MG63 (cell line): ENCODE results near the gene ADGRG1. TPM values are rescaled to one million over a fixed set of nuclear protein-coding genes. Genes with fewer than 3 reads are reported as not detected.

Experiments
- DNase-seq: peaks from one replicate; pipeline ENCODE4 v3.0.0-alpha.2; 2020
- H3K27me3 ChIP-seq: fragments of 250-450 bp; sonication (Bioruptor Pico); 2 replicates; pipeline ENCODE4 v1.5.1; 2020; ENCODE audit warnings: mild to moderate bottlenecking, moderate library complexity
- H3K36me3 ChIP-seq: fragments of 250-450 bp; sonication (Bioruptor Pico); 2 replicates; pipeline ENCODE4 v1.5.1; 2020; ENCODE audit warnings: mild to moderate bottlenecking, moderate library complexity
- H3K4me3 ChIP-seq: fragments of 250-450 bp; sonication (Bioruptor Pico); 2 replicates; pipeline ENCODE4 v1.5.1; 2020; ENCODE audit warnings: mild to moderate bottlenecking, moderate library complexity
- H3K9me3 ChIP-seq: fragments of 250-450 bp; sonication (Bioruptor Pico); 2 replicates; pipeline ENCODE4 v1.5.1; 2020; ENCODE audit warnings: mild to moderate bottlenecking, moderate library complexity
- total RNA-seq: library from RNA; depleted of rRNA; stranded (reverse); fragments of >200 nt; shearing (Covaris generic); gene quantifications from 2 replicates; pipeline ENCODE4 v1.2.3, GENCODE V29; 2014; ENCODE audit warnings: low replicate concordance

ADGRG1 gene
- total RNA-seq, 1 experiment from 2014 or later = 1.6 TPM

DNA sequence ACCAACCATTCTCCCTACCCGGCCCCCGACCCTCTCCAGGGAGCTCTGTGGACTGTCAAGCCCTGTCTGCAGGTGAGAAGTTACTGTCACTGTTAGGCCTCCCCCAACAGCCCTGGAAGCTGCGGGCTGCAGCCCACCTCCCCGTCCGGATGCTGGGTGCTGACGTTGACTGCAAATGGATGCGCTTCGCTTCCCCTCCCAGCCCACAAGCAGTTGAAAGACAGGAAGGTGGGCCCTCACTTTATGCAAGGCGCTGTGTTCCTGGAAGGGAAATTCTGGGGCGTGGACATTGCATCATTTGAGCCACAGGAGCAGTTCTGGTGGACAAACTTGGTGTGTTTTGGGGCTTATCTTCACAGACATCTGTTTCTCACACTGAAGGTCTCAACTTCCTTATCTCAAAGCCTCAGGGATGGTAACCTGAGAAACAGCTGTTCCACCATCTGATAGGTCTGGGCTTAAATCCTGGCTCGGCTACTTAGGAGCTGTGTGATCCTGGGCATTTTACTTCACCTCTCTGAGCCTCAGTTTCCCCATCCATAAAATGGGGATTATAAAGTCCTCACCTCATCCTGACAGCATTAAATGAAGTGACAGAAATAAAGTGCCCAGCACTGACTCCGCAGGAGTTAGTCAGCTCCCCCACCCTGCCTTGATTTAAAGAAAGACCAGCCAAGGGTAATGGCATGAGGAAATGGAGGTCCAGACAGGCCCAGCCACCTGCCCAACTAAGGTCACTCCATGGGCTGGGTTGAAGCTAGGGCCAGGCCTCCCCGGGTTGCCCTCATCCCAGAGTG, 61.5 kb downstream of the ADGRG1 start:
- DNase-seq = no peak
- Histone ChIP-seq H3K27me3 (peaks cover 18% of the 10 kb centered on the region), H3K4me3 (no peak overlapping the region), H3K36me3 (no peaks in the 10 kb centered on the region), H3K9me3 (no peaks in the 10 kb centered on the region)

DNA sequence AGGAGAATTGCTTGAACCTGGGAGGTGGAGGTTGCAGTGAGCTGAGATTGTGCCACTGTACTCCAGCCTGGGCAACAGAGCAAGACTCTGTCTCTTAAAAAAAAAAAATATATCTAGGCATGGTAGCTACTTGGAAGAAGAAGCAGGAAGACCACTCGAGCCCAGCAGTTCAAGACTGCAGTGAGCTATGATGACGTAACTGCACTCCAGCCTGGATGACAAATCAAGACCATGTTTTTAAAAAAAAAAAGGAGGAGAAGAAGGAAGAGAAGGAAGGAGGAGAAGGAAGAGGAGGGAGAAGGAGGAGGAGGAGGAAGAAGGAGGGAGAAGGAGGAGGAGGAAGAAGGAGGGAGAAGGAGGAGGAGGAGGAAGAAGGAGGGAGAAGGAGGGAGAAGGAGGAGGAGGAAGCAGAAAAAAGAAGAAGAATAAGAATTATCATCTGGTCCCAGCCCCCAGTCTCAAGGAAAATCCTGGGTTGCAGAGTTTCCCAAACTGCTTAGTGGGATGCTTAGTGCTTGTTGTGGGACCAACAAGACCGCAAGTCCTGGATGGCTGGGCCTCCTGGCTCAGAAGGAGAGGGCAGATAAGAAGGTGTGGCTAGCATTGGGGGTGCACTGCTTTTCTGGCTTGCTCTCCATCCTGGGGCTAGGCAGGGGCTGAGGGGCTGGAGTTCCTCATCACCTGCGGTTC, 62.5 kb downstream of the ADGRG1 start:
- Histone ChIP-seq H3K9me3 (no peaks in the 10 kb centered on the region), H3K27me3 (peaks cover 18% of the 10 kb centered on the region), H3K36me3 (no peaks in the 10 kb centered on the region), H3K4me3 (no peak overlapping the region)
- DNase-seq = no peak

DNA sequence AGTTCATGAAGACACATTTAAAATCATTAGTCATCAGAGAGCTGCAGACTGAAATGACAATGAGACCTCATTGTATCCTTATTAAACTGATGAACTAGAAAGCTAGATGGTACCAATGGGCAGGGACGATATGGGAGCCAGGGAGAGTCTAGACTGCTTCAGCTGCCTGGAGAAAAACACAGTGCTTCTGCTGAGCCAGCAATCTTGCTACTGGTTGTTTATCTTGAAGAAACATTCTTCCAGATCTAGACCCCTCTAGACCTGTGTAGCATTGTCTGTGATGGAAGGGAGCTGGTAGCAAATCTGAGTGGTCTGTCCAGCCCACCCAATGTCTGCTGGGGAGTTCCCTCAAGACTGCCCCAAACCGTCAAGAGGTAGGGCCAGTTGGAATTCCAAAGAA, 64.2 kb downstream of the ADGRG1 start:
- no peaks in the 10 kb centered on the region for H3K9me3 ChIP-seq
- DNase-seq = no peak
- peaks cover 18% of the 10 kb centered on the region for H3K27me3 ChIP-seq

DNA sequence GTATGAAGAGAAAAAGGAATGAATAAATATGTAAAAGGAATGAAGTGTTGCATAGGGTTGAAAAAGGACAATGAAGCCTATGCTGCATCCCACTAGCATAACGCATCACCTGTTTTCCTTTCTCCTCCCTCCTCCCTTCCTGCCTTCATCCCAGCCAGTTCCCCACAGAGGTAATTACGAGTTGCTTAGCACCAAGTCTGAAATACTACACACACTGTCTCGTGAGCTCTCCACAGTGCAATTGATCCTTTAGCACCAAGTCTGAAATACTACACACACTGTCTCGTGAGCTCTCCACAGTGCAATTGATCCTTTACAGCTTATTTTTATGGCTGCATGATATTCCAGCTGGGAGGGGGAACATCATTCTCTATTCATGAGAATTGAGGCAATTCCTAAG, 65.1 kb downstream of the ADGRG1 start:
- no peak for DNase-seq
- Histone ChIP-seq H3K27me3 (peaks cover 15% of the 10 kb centered on the region), H3K36me3 (no peaks in the 10 kb centered on the region), H3K4me3 (no peak overlapping the region), H3K9me3 (no peaks in the 10 kb centered on the region)

More for the DNA sequence above, 64.2 kb downstream of the ADGRG1 start:
- Histone ChIP-seq H3K36me3 (no peaks in the 10 kb centered on the region), H3K4me3 (no peak overlapping the region)

DNA sequence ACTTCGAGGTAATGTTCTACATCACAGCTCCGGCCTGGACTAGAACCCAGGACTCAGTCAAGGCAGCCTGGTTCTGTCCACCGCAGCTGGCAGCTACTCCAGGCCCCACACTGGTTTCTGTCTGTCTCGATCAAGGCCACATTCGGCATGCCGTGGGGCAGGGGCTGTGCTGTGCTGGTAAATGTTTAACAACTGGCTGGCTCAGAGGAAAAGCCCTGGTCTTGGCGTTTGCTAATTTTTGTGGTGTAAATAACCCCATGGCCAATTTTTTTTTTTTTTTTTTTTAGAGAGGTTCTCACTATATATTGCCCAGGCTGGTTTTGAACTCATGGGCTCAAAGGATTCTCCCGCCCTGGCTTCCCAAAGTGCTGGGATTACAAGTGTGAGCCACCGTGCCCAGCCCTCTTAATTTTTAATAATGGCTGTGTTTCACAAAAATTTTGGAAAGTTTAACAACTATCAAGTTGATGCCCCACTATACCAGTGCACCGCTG, 65.8 kb downstream of the ADGRG1 start:
- DNase-seq = no peak
- Histone ChIP-seq H3K36me3 (no peaks in the 10 kb centered on the region), H3K9me3 (no peaks in the 10 kb centered on the region), H3K27me3 (peaks cover 15% of the 10 kb centered on the region), H3K4me3 (no peak overlapping the region)

DNA sequence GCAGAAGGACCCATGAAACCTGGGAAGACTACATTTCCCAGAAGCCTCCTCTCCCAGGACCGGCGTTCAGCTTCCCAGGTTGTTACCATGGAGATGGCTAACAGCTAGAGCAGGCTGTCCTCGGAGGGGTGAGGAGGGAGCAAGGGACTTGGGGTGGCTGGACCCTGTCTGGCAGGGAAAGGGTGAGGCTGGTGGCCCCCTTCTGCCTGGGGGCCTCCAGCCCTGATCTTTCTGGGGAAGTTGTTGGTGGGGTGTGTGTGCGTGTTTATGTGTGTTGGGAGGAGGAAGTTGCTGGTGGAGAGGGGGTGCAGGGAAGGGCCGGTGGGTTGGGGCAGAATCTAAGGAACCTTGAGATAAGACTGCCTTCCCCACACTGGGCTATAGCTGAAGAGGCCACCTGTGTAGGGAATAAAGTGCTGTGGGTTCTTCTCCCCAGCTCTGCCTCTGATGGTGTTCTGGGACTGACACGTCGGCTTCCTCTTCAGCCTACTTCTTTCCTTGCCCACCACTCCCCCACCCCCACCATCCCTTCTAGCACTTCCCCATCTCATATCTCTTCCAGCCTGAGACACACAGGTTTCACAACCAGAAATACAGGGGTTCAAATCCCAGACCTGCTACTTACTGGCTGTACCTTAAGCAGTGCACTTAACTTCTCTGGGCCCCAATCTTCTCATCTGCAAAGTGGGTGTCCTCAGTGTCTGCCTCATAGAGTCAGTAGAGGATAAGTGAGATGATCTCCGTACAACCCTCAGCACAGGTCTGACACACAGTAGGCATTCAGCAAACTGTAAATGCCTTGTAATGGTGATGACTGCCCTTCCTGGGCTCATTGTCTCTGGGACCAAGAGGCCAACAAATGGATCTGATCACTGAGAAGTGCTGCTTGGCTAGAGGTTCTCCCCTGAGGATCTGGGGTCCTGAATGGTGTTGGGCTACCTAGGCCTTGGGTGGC, 66.6 kb downstream of the ADGRG1 start, which contains the start of gene DRC7:
DRC7 (plus strand) TSS at position 82 of the 955 bp plus-strand sequence. CDS start 3,144 bp downstream, outside the sequence.
- peaks cover 14% of the 10 kb centered on the region for H3K27me3 ChIP-seq
- peak; percentile 42 for DNase-seq
- no peaks in the 10 kb centered on the region for H3K9me3 ChIP-seq
- H3K36me3 ChIP-seq = no peaks in the 10 kb centered on the region
- H3K4me3 ChIP-seq = no peak within 1 kb of the TSS

DNA sequence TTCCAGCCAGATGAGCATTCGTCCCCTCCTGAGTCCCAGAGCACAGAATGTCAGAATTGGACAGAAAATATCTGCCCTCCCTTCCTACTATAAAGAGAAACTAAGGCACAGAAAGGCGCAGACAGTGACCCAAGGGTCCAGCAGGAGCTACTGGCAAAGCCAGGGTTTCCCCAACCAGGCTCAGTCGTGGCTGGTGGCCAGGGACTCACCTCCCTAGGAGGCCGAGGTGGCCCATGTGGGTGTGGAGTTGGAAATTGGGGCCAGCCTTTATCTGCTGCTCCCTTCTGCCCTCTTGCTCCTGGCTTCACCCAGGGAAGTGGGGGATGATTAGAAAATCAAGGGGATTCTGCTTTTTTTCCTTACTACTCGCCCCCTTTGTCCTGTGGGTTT, 67.2 kb downstream of the ADGRG1 start:
- peaks cover 11% of the 10 kb centered on the region for H3K27me3 ChIP-seq
- no peaks in the 10 kb centered on the region for H3K36me3 ChIP-seq
- no peak for DNase-seq
- no peak overlapping the region for H3K4me3 ChIP-seq
- H3K9me3 ChIP-seq = no peaks in the 10 kb centered on the region

DNA sequence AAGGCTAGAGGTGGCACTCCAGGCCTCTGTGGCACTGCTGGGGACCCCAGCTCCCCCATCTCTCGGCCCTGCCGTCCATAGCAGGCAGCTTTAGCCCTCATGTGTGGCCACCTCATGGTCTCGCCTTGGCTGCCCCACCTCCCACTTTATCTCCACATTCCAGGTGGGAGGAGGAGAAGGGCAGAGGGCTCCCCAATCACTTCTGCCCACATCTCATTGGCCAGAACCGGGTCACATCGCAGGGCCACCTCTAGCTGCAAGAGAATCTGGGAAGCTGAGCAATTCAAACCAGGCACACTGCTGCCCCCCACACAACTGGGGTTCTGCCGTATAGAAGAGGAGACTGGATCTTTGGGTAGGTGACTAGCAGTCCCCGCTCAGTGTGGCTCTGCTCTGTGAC, 67.8 kb downstream of the ADGRG1 start:
- DNase-seq = no peak
- H3K4me3 ChIP-seq = no peak overlapping the region
- no peaks in the 10 kb centered on the region for H3K9me3 ChIP-seq
- no peaks in the 10 kb centered on the region for H3K36me3 ChIP-seq
- H3K27me3 ChIP-seq = peaks cover 11% of the 10 kb centered on the region

DNA sequence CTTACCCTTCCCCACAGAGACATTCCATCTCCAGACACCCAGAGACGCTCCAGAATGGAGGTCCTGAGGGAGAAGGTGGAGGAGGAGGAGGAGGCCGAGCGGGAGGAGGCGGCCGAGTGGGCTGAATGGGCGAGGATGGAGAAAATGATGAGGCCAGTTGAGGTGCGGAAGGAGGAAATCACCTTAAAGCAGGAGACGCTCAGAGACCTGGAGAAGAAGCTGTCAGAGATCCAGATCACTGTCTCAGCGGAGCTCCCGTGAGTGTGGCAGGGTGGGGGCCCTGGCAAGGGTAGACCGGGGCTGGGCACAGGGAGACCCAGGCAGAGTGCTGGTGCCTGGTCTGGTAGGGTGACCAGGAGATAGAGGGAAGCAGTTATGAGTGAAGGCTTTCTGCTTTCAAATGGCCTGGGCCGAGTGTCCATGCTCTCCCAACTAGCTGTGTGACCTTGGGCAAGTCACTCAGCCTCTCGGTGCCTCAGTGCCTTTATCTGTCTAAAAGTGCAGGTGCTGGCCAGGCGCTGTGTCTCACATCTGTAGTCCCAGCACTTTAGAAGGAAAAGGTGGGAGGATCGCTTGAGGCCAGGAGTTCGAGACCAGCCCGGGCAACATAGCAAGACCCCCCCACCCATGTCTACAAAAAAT, 69.6 kb downstream of the ADGRG1 start:
- no peak overlapping the region for H3K4me3 ChIP-seq
- no peaks in the 10 kb centered on the region for H3K36me3 ChIP-seq
- peaks cover 1% of the 10 kb centered on the region for H3K27me3 ChIP-seq
- no peaks in the 10 kb centered on the region for H3K9me3 ChIP-seq
- no peak for DNase-seq

DNA sequence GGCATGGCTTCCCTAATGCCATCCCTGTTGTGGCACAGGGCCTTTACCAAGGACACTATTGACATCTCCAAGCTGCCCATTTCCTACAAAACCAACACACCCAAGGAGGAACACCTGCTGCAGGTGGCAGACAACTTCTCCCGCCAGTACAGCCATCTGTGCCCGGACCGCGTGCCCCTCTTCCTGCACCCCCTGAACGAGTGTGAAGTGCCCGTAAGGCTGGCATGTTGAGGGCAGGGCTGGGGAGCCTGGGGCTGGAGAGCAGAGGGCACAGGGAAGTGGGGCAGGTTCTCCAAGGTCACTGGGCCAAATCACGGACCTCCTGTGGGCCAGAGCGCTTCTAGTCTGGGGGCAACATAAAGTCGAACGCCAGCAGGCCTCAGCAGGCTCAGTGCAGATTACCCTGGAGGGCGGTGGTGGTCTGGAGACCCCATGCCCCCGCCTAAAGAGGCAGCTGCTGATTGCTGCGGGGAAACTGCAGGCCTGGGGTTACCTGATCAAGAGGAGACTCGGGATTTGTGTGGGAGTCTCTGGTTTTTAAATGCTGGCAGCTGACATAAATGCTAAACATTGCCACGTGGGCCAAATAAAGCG, 70.5 kb downstream of the ADGRG1 start:
- Histone ChIP-seq H3K27me3 (no peaks in the 10 kb centered on the region), H3K36me3 (no peaks in the 10 kb centered on the region), H3K9me3 (no peaks in the 10 kb centered on the region), H3K4me3 (no peak overlapping the region)
- DNase-seq = no peak

DNA sequence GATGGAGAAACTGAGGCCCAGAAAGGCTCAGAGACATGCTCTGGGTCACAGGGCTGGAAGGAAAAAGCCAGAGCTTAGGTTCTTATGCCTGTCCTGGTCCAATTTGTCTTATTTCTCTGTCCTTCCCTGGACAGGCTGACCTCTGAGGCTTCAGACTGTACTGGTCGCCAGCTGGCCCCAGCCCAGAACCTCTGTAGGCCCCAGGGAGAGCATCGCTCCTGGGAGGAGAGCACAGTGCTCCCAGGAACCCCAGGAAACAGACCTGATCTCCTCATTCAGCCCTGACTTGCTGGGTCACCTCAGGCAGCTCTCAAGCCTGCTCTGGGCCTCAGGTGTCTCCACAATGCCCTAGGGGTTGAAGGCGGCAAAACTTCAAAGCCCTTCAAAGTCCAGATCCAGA, 71.1 kb downstream of the ADGRG1 start:
- Histone ChIP-seq H3K9me3 (no peaks in the 10 kb centered on the region), H3K4me3 (no peak overlapping the region), H3K27me3 (no peaks in the 10 kb centered on the region), H3K36me3 (no peaks in the 10 kb centered on the region)
- DNase-seq = no peak

DNA sequence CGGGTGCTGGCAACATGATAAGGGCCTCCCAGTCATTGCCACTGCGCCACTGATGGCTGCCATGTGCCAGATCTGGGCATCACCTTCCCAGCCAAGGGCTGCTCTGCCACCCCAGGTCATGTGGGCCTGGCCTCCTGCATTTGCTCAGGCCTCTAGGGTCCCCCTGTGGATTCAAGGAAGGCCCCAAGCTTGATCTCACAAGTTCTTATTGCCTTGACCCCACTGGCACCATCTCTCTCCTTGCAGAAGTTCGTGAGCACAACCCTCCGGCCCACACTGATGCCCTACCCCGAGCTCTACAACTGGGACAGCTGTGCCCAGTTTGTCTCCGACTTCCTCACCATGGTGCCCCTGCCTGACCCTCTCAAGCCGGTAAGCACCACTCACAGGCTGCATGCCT, 71.5 kb downstream of the ADGRG1 start:
- DNase-seq = no peak
- Histone ChIP-seq H3K9me3 (no peaks in the 10 kb centered on the region), H3K36me3 (no peaks in the 10 kb centered on the region), H3K4me3 (no peak overlapping the region), H3K27me3 (no peaks in the 10 kb centered on the region)

DNA sequence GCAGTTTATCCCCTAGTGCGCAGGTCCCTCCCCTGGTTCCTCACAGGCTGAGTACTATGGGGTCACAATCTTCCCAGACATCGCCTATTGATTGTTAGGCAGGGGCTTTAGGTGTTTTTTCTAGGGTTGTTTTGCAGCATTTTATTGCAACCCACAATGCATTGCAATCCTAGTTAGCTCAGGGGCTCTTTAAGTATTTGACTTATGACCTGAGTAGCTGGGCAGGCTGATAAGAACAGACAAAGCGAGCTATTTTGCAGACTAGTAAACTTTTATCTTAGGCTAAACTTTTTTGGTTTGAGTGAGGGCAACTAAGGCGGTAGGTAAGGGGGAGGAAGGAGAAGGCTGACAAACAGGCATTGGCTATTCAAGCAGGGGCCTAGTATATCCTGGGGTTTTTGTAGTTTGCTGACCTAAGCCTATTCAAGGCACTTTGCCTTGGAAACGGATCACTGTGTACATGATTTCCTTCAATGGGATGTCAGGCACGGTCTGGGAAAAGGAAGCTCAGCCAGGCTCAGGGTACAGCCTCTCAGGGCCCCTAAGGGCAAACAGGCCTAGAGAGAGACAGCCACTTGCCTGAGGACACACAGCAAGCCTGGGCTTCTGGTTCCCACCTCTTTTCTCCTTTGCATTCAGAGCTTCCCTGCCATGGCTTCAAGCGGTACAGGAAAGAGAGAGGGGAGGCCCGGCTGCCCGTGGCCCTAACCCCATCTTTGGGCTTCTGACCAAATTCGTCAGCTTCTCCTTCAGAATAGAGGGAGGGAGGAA, 72.5 kb downstream of the ADGRG1 start:
- Histone ChIP-seq H3K9me3 (no peaks in the 10 kb centered on the region), H3K4me3 (no peak overlapping the region), H3K36me3 (no peaks in the 10 kb centered on the region), H3K27me3 (no peaks in the 10 kb centered on the region)
- no peak for DNase-seq

DNA sequence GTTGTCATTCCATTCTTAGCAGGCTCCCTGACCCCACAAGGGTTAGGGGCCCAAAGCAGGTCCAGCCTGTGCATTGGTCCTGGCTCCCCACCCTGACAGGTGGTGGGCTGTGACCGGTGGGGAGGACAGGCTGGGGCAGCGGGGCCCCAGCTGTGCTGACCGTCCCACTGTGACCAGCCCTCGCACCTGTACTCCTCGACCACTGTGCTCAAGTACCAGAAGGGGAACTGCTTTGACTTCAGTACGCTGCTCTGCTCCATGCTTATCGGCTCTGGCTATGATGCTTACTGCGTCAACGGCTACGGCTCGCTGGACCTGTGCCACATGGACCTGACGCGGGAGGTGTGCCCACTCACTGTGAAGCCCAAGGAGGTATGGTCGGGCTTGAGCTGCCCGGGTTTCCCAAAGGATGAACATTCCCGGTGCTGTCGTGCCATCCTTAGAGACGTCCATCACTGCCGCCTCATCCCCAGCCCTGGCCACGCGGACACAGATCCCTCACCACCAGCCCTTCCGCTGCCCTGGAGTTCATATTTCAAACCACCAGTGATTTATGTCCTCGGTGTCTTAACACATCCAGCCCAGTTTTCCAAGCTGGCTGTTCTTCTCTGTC, 73.4 kb downstream of the ADGRG1 start:
- Histone ChIP-seq H3K4me3 (no peak overlapping the region), H3K36me3 (no peaks in the 10 kb centered on the region), H3K27me3 (no peaks in the 10 kb centered on the region), H3K9me3 (no peaks in the 10 kb centered on the region)
- DNase-seq = no peak

DNA sequence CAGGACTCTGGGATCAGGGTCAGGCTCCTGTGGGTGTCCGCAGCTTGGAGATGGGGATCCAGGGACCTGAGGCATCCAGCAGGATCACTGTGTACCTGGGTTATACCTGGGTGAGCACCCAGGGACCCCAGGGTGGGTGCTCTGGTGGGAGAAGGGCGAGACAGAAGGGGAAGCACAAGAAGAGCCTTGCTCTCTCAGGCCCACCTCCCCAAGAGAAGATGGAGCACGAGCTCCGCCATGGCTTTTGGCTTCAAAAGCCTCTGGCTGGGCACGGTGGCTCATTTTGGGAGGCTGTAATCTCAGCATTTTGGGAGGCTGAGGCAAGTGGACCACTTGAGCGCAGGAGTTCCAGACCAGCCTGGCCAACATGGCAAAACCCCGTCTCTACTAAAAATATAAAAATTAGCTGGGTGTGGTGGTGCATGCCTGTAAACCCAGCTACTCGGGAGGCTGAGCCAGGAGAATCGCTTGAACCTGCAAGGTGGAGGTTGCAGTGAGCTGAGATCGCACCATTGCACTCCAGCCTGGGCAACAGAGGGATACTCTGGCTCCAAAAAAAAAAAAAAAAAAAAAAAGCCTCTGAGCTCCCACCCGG, 75.1 kb downstream of the ADGRG1 start:
- Histone ChIP-seq H3K36me3 (no peaks in the 10 kb centered on the region), H3K27me3 (no peaks in the 10 kb centered on the region; the same call in 1 of the 2 replicates), H3K4me3 (no peak overlapping the region), H3K9me3 (no peaks in the 10 kb centered on the region)
- DNase-seq = no peak
